Lower leg skin (tissue), 4 donors: ENCODE data around the gene HS3ST4. TPM values are rescaled to one million over a fixed set of nuclear protein-coding genes. Genes with fewer than 3 reads are reported as not detected.

Source experiments
- DNase-seq, 2 donors: peaks; one replicate each; pipeline ENCODE4 v3.0.0-alpha.2; 2019; ENCODE audit warnings: low spot score in 2 of 2
- H3K4me3 ChIP-seq: fragments of 200-600 bp; sonication (generic); 2 replicates; pipeline ENCODE4 v1.5.1; 2017; ENCODE audit warnings: mild to moderate bottlenecking, low read depth; ENCODE audit not compliant: poor library complexity, severe bottlenecking
- POLR2A ChIP-seq, 2 donors: fragments of 450-650 bp; IDR thresholded peaks; one replicate each; pipeline ENCODE4 v1.6.1; 2016 to 2017; ENCODE audit warnings: antibody characterized with exemption in 2 of 2, mild to moderate bottlenecking in 1 of 2, moderate library complexity in 1 of 2
- WGBS, 2 donors: methylation state at CpG; one replicate each; pipeline ENCODE4 v1.1.5; 2018; 5-methylcytosine and 5-hydroxymethylcytosine counted together
- intact Hi-C: fragments of 100-400 bp; cut with DNase I; formaldehyde crosslinking; loops from one replicate; pipeline ENCODE4 v1.15.0; 2023; ENCODE audit warnings: low total_unique reads
- total RNA-seq, 4 donors: library from RNA; depleted of rRNA; stranded (reverse); fragments of >200 nt; gene quantifications; one replicate each; pipeline ENCODE4 v1.1.0, GENCODE V29; 2016
- TF ChIP-seq, protein P1 (sequence below), 3 donors: fragments of 450-650 bp; IDR thresholded peaks; one replicate each; pipeline ENCODE4 v1.5.1; 2016; ENCODE audit warnings: antibody characterized with exemption in 3 of 3, mild to moderate bottlenecking in 3 of 3, moderate library complexity in 2 of 3

HS3ST4 gene
- total RNA-seq, 4 donors from 2014 or later: 0.17 to 2.4 (median 0.84) TPM; not detected in 1

DNA sequence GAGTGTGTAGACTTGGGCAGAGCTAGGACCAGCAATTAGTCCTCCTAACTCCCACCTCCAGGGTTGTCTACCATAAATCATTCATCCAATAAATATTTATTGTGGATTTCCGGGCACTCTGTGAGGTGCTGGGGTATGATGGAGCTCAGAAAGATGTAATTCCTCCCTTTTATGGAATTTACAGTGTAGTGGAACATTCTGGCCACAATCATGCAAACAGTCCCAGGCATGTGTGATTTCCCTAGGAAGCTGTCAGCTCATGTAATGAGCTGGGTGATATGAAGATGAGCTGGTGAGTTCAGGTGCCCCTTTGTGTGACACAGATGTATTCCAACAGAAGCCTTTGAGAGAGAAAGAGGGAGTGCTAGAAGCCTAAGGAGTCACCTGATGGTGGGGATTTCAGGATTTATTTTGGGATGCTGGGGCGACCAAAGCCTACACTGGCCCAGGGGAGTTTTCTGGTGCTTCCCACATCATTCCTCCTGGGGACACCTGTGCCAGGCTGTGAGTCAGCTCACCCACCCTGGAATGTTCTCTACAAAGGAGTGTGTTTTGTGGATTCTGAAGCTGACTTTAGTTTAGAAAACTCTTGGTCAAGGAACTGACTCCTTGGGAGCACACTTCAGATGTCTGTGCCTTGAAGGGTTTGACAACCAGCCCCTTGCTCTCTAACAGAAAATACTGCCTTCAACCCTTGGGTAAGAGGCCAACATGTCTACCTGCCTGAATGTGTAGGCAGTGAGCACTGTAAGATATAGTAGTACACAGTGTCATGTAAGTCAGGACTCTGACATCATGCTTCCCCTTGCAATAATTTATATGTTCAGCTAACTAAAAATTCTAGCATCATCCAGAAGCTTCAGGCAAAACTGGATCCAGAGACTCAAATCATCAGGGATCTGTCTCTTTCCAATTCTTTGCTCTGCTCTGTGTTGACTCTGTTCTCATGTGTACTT is 42.9 kb downstream of the HS3ST4 start:
- DNase-seq: no peak
- intact Hi-C loops: no loop called here
- WGBS, 2 donors: 34 to 54% methylated on average over 2 of the region's 2 CpGs
- no peak overlapping the region for H3K4me3 ChIP-seq
- TF ChIP-seq, protein P1, sequence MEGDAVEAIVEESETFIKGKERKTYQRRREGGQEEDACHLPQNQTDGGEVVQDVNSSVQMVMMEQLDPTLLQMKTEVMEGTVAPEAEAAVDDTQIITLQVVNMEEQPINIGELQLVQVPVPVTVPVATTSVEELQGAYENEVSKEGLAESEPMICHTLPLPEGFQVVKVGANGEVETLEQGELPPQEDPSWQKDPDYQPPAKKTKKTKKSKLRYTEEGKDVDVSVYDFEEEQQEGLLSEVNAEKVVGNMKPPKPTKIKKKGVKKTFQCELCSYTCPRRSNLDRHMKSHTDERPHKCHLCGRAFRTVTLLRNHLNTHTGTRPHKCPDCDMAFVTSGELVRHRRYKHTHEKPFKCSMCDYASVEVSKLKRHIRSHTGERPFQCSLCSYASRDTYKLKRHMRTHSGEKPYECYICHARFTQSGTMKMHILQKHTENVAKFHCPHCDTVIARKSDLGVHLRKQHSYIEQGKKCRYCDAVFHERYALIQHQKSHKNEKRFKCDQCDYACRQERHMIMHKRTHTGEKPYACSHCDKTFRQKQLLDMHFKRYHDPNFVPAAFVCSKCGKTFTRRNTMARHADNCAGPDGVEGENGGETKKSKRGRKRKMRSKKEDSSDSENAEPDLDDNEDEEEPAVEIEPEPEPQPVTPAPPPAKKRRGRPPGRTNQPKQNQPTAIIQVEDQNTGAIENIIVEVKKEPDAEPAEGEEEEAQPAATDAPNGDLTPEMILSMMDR (IDR thresholded peaks at IDR 0.05): no peak
- no peak for TF ChIP-seq POLR2A (IDR thresholded peaks at IDR 0.05)

DNA sequence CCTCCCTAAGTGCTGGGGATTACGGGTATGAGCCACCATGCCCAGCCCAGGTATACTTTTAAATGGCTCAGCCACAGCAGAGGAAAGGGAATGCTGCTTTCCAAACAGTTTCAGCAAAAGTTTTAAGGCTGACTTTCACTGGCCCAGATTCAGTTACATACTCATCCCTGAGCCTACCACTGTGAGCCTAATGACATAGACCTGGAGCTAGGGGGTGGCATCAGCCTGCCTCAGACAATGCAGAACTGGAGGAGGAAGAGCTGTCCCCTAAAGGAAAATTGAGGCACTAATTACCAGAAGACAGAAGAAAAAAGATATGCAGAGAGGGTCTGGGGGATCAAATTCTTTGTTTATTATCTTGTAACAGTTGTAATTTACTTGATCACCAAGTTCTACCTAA is 43.9 kb downstream of the HS3ST4 start:
- H3K4me3 ChIP-seq: no peak overlapping the region
- WGBS, 2 donors: 83 to 88% methylated on average over 1 of the region's 1 CpG
- intact Hi-C loops: no loop called here
- TF ChIP-seq, protein P1 (IDR thresholded peaks at IDR 0.05): no peak
- TF ChIP-seq POLR2A (IDR thresholded peaks at IDR 0.05): no peak
- DNase-seq: no peak

DNA sequence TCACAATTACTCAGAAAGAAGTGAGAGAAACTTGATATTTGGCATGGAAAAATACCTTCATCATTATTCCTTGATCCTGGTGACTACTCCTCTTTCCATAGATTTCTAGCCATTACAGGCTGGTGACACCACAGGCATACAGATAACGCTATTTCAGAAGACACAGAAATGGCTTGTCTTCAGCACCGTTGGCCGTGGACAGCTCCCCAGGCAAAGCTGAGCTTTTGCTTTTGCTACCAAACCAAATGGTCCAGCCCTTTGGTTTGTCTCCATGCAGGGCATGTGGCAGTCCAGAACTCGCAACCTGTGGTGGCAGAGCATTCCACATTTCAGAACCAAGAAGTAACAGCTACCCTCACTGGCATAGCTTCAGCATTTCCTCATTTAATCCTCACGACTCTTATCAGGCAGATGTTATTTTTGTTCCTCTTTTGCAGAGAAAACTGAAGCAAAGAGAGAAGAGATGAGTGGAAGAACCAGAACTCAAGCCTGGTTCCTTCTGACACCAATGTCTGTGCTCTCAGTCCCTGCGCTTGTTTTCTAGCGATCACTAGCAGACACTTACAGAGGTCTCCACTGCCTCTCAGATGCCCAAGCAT is 55.5 kb downstream of the HS3ST4 start:
- intact Hi-C loops: no loop called here
- no peak for DNase-seq
- WGBS, 2 donors: 65 to 76% methylated on average over 7 of the region's 7 CpGs
- no peak for TF ChIP-seq POLR2A (IDR thresholded peaks at IDR 0.05)
- TF ChIP-seq, protein P1 (IDR thresholded peaks at IDR 0.05): no peak
- no peak overlapping the region for H3K4me3 ChIP-seq

DNA sequence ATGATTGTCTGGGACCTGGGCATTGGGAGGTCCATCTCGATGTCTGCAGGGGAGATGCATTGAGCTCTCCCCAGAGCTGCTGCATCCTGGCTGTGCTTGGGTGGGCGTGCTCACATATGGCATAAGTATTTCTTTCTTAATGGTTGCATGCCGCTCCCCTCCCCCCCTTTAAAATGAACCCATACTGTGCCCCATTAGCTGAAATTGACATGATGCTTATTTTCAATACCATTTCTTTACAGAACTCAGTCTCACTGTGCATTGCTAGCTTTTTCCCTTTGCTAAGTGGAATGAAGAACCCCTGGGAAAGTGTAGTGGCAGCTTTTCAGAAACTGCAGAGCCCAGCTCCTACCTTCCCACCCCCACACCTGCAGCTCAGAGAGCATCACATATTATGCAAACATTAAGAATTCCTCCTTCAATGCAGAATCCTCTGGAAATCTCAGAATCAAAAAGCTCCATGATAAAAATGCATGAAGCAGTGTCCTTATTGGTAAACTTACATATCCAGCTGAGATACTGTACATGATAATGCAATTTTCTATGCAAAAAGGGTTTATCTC is 56.4 kb downstream of the HS3ST4 start:
- TF ChIP-seq, protein P1 (IDR thresholded peaks at IDR 0.05): no peak
- no peak for TF ChIP-seq POLR2A (IDR thresholded peaks at IDR 0.05)
- WGBS, 2 donors: 65 to 83% methylated on average over 3 of the region's 3 CpGs
- intact Hi-C loops: no loop called here
- no peak for DNase-seq
- H3K4me3 ChIP-seq: no peak overlapping the region

DNA sequence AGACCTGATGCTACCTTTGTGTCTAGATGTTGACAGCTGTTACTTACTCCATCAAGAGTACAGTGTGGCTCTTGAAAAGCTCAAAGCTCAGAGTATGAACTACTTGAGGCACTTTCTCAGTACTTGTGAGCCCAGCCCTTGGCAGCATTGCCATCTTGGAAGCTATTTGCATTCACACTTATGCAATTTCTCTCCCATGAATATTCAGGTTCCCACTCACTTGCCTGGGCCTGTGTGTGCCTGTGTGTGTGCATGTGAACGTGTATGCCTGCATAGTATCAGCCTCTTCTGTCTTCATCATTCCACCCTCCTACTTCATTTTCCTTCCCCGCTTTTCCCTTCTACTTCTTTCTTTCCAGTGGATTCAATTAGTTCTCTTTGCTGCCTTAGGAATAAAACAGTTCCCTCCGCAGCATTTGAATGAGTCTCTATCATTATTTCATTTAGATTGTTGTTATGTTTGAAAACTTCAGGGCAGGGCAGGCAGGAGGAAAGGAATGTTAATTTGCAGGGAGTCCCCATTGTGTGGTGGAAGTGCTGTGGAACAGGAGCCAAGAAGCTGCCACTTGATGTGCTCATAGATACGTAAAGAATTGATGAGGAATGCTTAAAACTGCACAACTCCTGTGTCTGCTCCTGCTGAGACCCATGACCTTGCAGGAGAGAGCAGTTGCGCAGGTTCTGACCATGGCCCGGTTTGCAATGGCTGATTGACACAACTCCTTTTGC is 58.9 kb downstream of the HS3ST4 start:
- TF ChIP-seq, protein P1 (IDR thresholded peaks at IDR 0.05): no peak
- intact Hi-C loops: no loop called here
- 51 to 57% methylated on average over 6 of the region's 6 CpGs for WGBS, 2 donors
- no peak overlapping the region for H3K4me3 ChIP-seq
- DNase-seq: no peak
